ENCODE results near the gene WIZ. TPM values are rescaled to one million over a fixed set of nuclear protein-coding genes. Genes with fewer than 3 reads are reported as not detected.

The WIZ gene
- total RNA-seq, 1 donor from 2014 or later, result 36.5 TPM

DNA sequence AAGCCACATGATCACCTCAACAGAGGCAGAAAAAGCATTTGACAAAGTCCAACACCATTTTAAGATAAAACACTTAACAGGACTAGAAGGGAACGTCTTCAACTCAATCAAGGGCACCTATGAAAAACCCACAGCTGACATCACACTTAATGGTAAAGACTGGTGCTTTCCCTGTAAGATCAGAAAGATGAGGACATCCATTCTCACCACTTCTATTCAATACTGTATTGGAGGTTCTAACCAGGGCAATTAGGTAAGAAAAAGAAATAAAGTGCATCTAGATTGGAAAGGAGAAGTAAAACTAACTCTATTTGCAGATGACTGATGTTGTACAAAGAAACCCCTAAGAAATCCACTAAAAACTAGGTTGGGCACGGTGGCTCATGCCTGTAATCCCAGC lies 58.9 kb downstream of the WIZ start:
- Mint-ChIP-seq H3K27me3 (no peaks in the 10 kb centered on the region), H3K36me3 (ENCODE audit: low read depth) (peaks cover 42% of the 10 kb centered on the region), H3K4me3 (no peak overlapping the region), H3K27ac (no peak overlapping the region), H3K4me1 (no peaks in the 10 kb centered on the region), H3K9me3 (no peaks in the 10 kb centered on the region)
- DNase-seq, result no peak
- intact Hi-C loops (cut with micrococcal nuclease), result no loop called here

DNA sequence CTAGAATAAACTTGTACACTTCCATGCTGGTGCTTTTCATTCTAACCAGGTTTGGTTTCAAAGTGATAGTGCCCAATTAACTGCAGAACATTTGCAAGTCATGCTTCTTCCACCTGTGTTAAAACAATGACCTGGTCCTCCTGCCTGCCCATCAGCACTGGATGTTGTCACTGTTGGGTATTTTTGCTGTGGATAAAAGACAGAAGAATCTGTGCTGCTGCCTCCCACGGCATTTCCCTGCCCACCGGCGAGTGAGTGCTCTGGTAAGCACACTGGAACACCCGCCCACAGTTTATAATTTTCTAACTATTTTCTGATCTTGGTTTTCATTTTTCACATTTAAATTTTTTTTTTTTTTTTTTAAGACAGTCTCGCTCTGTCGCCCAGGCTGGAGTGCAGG lies 67.9 kb downstream of the WIZ start:
- DNase-seq, result no peak
- H3K9me3 Mint-ChIP-seq, result no peaks in the 10 kb centered on the region
- intact Hi-C loops (cut with micrococcal nuclease), result no loop called here
- H3K4me3 Mint-ChIP-seq, result peak overlapping the region; percentile 19
- peaks cover 15% of the 10 kb centered on the region for H3K36me3 Mint-ChIP-seq (ENCODE audit: low read depth)
- peaks cover 2% of the 10 kb centered on the region for H3K27me3 Mint-ChIP-seq
- H3K27ac Mint-ChIP-seq, result peak overlapping the region; percentile 31
- H3K4me1 Mint-ChIP-seq, result peaks cover 30% of the 10 kb centered on the region

DNA sequence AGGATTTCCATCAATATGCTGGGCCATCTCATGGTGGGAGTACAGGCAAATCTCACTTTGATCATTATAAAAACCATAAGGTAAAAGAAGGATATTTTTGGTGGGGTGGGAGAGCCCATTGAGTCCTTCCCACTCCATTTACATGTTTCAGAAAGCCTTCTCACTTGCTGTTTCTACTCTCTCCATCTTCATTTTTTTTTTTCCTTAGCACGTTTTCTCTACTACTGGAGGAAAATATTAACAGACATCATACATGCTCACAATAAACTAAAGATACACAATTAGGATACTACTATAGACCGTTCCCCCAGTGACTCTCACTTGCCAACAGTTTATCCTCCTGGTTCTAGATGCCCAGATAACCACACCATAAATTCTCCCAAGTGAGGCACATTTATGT lies 68.3 kb downstream of the WIZ start:
- intact Hi-C loops (cut with micrococcal nuclease), result no loop called here
- Mint-ChIP-seq H3K36me3 (ENCODE audit: low read depth) (peaks cover 17% of the 10 kb centered on the region), H3K4me3 (peak overlapping the region; percentile 19)

DNA sequence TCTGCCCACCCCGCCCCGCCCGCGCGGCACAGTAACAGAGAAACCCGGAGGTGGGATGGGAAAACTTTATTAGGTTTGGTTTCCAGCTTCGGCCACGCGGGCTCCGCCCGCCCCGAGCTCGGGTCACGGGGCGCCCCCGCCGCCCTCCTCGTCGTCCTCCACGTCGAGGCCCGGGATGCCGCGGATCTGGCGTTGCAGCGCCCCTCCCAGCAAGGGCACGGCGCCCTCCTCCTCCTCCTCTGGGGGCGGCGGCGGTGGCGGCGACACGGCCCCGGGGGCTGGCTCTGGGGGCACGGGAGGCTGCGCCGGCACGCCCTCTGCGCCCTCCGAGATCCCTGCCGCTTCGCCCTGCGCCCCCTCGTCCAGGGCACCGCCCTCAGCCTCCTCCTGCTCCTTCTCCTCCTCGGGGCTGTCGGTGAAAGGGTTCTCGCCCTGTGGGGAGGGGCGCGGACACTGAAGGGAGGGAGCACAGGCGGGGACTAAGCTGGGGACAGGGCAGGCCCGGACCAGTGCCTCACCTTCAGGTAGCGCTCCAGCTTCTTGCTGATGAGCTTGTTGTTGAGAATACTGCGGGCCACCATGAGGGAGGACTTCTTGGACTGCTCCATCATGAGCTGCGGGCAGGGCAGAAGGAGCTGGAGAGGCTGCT lies 69.6 kb downstream of the WIZ start:
- peak overlapping the region; percentile 100 for H3K27ac Mint-ChIP-seq
- intact Hi-C loops (cut with micrococcal nuclease), result loop anchor here (1.0 to 5.0 kb wide), 6 partner anchors 39 to 255 kb away; partner anchors contain the start of gene BRD4
- peak overlapping the region; percentile 86 for H3K4me3 Mint-ChIP-seq
- H3K4me1 Mint-ChIP-seq, result peaks cover 33% of the 10 kb centered on the region
- H3K9me3 Mint-ChIP-seq, result no peaks in the 10 kb centered on the region
- H3K27me3 Mint-ChIP-seq, result peaks cover 2% of the 10 kb centered on the region
- peaks cover 15% of the 10 kb centered on the region for H3K36me3 Mint-ChIP-seq (ENCODE audit: low read depth)
- no peak for DNase-seq

More for the DNA sequence above, 68.3 kb downstream of the WIZ start:
- Mint-ChIP-seq H3K4me1 (peaks cover 33% of the 10 kb centered on the region), H3K27ac (peak overlapping the region; percentile 31), H3K27me3 (peaks cover 2% of the 10 kb centered on the region), H3K9me3 (no peaks in the 10 kb centered on the region)
- DNase-seq, result no peak

DNA sequence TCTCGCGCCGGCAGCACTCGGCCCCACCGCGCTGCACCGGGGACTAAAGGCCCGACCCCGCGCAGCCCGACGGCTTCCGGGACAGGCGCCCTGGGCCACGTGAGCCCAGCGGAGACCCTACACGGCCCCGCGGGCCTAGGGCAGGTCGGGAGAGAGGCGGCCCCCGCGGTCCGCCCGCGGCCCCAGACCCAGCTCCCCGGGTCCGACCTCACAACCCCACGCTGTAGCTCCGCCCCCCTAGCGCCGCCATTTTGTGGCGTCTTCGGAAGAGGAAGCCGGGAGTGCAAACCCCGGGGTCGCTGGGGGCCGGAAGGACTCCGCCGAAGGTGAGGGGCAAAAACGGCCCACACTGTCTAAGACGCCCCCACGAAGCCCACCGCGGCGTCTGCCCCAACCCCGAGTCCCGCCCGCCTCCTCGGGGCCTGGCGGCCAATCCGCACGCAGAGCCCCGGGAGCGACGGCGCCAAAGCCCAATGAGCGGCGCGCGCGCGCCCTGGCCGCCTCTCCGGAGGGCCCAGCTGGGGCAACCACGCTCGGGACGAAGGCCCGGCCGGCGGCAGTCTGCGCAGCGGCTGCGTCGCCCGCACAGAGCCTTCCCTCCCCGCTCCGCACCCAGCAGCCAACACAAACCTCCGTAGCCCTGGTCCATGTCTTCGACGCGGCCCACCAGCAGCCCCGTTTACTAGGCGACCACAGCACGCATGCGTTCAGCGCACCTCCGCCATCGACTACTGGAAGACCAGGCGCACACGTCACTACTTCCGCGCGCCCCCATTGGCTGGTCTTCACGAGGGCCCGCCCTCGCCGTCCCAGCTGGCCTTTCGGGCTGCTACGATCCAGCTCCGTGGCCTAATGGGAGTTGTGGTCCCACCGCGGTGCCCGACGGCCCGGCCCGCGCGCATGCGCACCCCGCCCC lies 70.4 kb downstream of the WIZ start, which contains the start of gene AKAP8:
AKAP8 (minus strand) TSS at position 705 of the 916 bp plus-strand sequence; CDS start at position 649, 56 bp downstream.
- H3K27me3 Mint-ChIP-seq, result peaks cover 2% of the 10 kb centered on the region
- no peaks in the 10 kb centered on the region for H3K9me3 Mint-ChIP-seq
- DNase-seq, result peak; percentile 99
- H3K36me3 Mint-ChIP-seq (ENCODE audit: low read depth), result peaks cover 18% of the 10 kb centered on the region
- H3K27ac Mint-ChIP-seq, result peak within 1 kb of the TSS; percentile 100
- intact Hi-C loops (cut with micrococcal nuclease), result loop anchor here (1.0 to 5.0 kb wide), 6 partner anchors 40 to 254 kb away; partner anchors contain the start of gene BRD4
- peak within 1 kb of the TSS; percentile 86 for H3K4me3 Mint-ChIP-seq
- H3K4me1 Mint-ChIP-seq, result peaks cover 33% of the 10 kb centered on the region

DNA sequence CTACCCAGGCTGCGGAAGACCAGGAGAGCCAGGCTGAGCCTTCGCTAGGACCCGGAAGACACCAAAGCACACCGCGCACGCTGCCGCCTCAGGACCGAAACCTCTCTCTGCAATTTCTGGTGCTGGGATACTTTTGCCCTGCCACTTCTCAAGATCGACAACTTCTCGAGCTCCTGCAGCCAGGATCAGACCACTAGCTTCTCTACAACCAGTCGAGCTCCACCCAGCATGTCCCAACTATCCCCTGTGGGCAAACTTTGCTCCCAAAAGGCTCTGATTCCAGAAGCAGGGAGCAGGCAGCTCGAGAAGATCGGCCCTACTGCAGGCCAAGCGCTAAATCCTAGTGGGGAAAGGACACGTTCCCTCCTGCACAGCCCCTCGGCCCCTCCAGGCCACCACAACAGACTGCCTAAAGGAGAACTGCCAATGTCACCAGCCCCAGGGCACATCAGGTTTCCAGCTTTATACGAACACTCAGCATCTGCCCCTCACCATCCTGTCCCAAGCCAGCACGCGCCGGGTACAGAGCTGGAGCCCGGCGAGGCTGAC lies 71.1 kb downstream of the WIZ start:
- Mint-ChIP-seq H3K4me1 (peaks cover 35% of the 10 kb centered on the region), H3K4me3 (peak overlapping the region; percentile 86), H3K27me3 (peaks cover 2% of the 10 kb centered on the region), H3K9me3 (no peaks in the 10 kb centered on the region), H3K27ac (peak overlapping the region; percentile 95), H3K36me3 (ENCODE audit: low read depth) (peaks cover 23% of the 10 kb centered on the region)
- DNase-seq, result peak; percentile 87
- intact Hi-C loops (cut with micrococcal nuclease), result loop anchor here (1.0 to 5.0 kb wide), 7 partner anchors 41 to 253 kb away; partner anchors contain the start of gene BRD4

DNA sequence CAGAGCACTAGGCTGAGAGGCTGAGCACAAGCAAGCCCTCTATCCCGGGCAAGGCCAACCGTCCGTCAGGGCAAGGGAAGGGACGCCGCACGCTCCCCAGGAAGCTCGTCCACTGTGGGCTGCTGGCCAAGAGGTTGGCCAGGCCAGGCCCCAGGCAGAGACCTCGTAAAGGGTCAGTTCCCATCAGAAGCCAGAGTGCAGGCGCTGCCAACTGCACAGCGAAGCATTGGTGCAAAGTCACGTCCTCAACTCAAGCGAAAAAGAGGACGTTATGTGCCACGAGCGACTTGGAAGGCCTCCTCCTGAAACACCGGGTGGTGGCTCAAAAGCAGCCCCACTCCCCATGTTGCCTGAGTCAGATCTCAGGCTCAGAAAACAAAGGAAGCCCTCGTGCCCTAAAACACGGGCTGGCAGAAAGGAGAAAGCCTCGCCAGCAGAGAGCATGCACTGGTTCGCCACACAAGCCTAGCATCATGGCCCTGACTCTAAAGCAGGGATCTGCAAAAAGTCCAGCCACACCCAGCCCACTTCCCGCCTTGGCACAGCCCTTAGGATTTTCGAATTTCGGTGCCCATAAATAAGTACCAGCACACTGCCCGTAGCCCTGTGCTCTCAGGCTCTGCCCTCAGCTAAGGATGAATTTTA lies 74.8 kb downstream of the WIZ start:
- H3K27ac Mint-ChIP-seq, result no peak overlapping the region
- intact Hi-C loops (cut with micrococcal nuclease), result loop anchor here (5.0 kb wide), 2 partner anchors 43 to 83 kb away; partner anchors contain the start of gene BRD4
- H3K9me3 Mint-ChIP-seq, result no peaks in the 10 kb centered on the region
- H3K4me3 Mint-ChIP-seq, result no peak overlapping the region
- peaks cover 2% of the 10 kb centered on the region for H3K27me3 Mint-ChIP-seq
- peaks cover 25% of the 10 kb centered on the region for H3K4me1 Mint-ChIP-seq
- H3K36me3 Mint-ChIP-seq (ENCODE audit: low read depth), result peaks cover 36% of the 10 kb centered on the region
- no peak for DNase-seq

DNA sequence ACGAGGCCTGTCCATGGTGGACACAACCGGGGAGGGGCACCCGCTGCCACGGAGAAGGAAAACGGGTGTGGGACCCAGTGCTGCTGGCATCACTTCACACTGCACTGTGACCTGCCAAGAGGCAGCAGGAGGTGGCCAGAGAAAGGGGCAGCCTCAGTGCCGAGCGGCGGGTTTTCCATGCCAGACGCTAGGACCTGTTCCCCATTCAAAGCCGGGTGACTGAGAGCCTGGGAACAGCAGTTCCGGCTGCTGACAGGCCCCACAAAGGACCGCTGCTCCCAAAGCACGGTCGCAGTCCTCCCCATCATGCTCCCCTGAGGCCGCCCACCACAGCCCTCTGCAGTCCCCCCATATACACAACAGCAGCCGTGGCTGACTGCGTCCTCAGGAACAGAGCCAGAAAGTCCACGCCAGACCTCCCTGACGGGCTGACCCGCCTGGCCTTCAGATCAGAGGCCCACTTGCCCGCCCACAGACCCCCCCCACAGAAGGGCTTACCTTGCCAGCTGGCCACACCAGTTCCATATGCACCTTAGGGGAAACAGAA lies 75.6 kb downstream of the WIZ start:
- H3K9me3 Mint-ChIP-seq, result no peaks in the 10 kb centered on the region
- H3K27ac Mint-ChIP-seq, result no peak overlapping the region
- H3K27me3 Mint-ChIP-seq, result no peaks in the 10 kb centered on the region
- H3K36me3 Mint-ChIP-seq (ENCODE audit: low read depth), result peaks cover 35% of the 10 kb centered on the region
- H3K4me1 Mint-ChIP-seq, result peaks cover 23% of the 10 kb centered on the region
- intact Hi-C loops (cut with micrococcal nuclease), result no loop called here
- H3K4me3 Mint-ChIP-seq, result no peak overlapping the region
- no peak for DNase-seq

DNA sequence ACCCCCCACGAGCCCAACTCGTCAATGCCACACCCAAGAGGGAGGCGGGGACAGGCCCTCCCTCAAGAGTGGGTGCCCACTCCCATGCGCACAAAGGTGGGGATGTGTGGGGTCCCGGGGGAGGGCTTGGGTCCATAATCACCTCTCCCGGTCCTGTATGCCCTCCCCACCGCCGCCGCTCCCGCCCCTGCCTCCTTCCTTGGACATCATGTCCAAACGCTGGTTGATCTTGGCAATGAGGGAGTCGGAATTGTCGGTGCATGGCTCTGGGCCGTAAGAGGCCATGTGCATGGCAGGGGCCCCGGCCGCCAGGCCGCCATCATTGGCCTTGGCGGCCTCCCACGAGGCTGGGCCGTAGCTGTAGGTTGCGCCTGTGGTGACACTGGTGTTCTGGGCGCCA lies 76.1 kb downstream of the WIZ start:
- intact Hi-C loops (cut with micrococcal nuclease), result no loop called here
- Mint-ChIP-seq H3K27me3 (no peaks in the 10 kb centered on the region), H3K9me3 (no peaks in the 10 kb centered on the region), H3K4me3 (no peak overlapping the region), H3K27ac (no peak overlapping the region), H3K4me1 (peaks cover 23% of the 10 kb centered on the region), H3K36me3 (ENCODE audit: low read depth) (peaks cover 39% of the 10 kb centered on the region)
- no peak for DNase-seq

DNA sequence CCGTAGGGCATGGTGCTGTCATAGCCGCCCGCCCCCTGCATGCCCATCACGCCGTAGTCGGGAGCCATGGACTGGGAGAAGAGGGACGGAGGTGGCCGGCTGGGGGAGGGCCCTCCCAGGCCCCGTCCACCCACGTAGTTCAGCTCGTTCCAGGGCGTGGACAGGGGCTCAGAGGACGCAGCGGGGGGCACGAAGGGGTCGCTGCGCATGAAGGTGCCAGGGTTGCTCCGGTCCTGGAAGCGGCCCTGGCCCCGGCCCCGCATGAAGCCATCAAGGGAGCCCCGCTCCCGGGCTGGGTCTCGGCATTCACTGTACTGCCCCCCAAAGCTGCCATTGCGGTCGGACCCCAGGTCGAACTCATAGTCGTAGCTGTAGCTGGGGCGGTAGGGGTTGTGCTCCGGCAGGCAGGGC lies 76.9 kb downstream of the WIZ start:
- no peaks in the 10 kb centered on the region for H3K27me3 Mint-ChIP-seq
- H3K4me1 Mint-ChIP-seq, result peaks cover 19% of the 10 kb centered on the region
- H3K27ac Mint-ChIP-seq, result no peak overlapping the region
- no peak for DNase-seq
- no peak overlapping the region for H3K4me3 Mint-ChIP-seq
- peaks cover 39% of the 10 kb centered on the region for H3K36me3 Mint-ChIP-seq (ENCODE audit: low read depth)
- intact Hi-C loops (cut with micrococcal nuclease), result no loop called here
- no peaks in the 10 kb centered on the region for H3K9me3 Mint-ChIP-seq

DNA sequence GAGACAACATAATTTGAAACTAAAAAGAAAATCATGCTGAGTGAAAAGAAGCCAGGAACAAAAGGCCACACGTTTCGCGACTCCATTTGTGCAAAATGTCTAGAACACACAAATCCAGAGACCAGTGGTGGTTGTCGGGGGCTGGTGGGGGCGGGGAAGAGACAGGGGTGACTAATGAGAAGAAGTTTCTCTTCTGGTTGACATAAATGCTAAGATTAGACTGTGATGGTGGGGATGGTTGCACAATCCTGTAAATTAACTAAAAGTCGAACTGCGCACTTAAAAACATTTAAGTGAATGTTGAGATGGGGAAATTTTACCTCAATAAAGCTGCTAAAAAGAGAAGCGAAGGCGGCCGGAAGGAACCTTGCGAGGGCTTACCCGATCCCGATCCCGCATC lies 77.3 kb downstream of the WIZ start:
- Mint-ChIP-seq H3K36me3 (ENCODE audit: low read depth) (peaks cover 42% of the 10 kb centered on the region), H3K4me3 (no peak overlapping the region), H3K27me3 (no peaks in the 10 kb centered on the region), H3K27ac (peak overlapping the region; percentile 69), H3K4me1 (peaks cover 16% of the 10 kb centered on the region), H3K9me3 (no peaks in the 10 kb centered on the region)
- DNase-seq, result no peak
- intact Hi-C loops (cut with micrococcal nuclease), result no loop called here

DNA sequence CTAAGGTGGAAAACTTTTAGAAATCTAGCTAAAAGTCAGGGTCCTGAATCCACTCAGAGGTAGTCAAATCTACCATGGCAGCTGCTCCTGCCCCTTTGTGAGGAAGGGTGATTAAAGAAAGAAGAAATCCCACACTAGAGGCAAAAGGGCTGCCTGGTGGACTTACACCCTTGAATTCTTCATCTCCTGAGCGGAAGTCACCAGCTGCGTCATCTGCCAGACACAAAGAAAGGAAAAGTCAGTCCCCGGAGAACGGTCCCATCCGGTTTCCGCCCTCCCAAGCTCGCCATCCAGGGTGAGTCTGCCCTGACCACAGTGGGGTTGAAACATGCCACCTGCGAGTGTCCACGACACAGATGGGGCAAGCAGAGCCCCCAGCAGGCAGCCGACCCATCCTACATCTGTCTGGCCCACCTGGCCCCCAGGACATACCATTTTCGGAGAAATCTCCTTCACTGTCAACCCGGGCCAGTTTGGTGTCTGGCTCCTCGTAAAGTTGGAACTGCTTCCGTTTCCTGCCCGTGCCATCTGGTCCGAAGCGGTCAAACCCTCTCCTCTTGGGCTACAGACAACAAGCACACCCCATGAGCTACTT lies 77.9 kb downstream of the WIZ start:
- no peak for DNase-seq
- H3K4me1 Mint-ChIP-seq, result peaks cover 12% of the 10 kb centered on the region
- intact Hi-C loops (cut with micrococcal nuclease), result no loop called here
- peak overlapping the region; percentile 56 for H3K27ac Mint-ChIP-seq
- H3K36me3 Mint-ChIP-seq (ENCODE audit: low read depth), result peaks cover 47% of the 10 kb centered on the region
- no peaks in the 10 kb centered on the region for H3K27me3 Mint-ChIP-seq
- no peaks in the 10 kb centered on the region for H3K9me3 Mint-ChIP-seq
- H3K4me3 Mint-ChIP-seq, result no peak overlapping the region

DNA sequence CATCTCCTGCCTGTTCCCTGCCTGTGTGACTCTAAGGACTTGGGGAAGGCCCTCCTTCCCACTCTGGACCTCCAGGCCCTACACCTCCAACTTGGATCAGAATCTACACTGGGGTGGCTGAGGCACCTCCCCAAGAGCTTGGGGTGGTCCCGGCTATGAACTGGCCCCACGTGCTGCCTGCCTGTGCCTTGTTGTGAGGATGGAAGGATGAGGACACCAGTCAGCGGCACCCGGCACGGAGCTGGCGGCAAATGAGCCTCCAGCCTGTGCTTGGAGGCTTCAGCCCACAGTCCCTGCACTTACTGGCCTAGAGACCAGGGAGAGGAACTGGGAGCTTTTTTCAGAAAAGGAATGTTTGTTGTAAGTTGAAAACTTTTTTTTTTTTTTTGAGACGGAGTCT lies 78.6 kb downstream of the WIZ start:
- Mint-ChIP-seq H3K27me3 (no peaks in the 10 kb centered on the region), H3K9me3 (no peaks in the 10 kb centered on the region), H3K27ac (no peak overlapping the region), H3K4me3 (no peak overlapping the region), H3K36me3 (ENCODE audit: low read depth) (peaks cover 49% of the 10 kb centered on the region), H3K4me1 (peaks cover 9% of the 10 kb centered on the region)
- intact Hi-C loops (cut with micrococcal nuclease), result no loop called here
- DNase-seq, result no peak

Data from activated CD4-positive, alpha-beta T cell treated with anti-CD3 and anti-CD28 coated beads, Interleukin-2, amount 10 ng/mL, durations not matched to agents 24 days and 14 days (primary cell).